ENCODE results near the gene SERHL2. TPM values are rescaled to one million over a fixed set of nuclear protein-coding genes. Genes with fewer than 3 reads are reported as not detected.
"Not testable (repeated sequence)": the region's sequence is repeated elsewhere in the genome, so short reads cannot be mapped to it uniquely, and the experiment has no call there.

Gene SERHL2
- total RNA-seq, 3 donors from 2014 or later: 0.52 to 2.5 (median 0.89) TPM

GRCh38 chr22:42596863-42597530 is 43.2 kb downstream of the SERHL2 start:
- intact Hi-C loops (cut with DNase I, micrococcal nuclease): no loop called here
- no peak for TF ChIP-seq CTCF (IDR thresholded peaks at IDR 0.05)
- Histone ChIP-seq H3K4me1 (ENCODE audit: low read depth) (no peaks in the 10 kb centered on the region), H3K9me3 (no peaks in the 10 kb centered on the region), H3K36me3 (ENCODE audit: low read depth) (peaks cover 4% of the 10 kb centered on the region), H3K4me3 (no peak overlapping the region)
- DNase-seq (no peak), ATAC-seq (no peak)

GRCh38 chr22:42601879-42602465 is 48.2 kb downstream of the SERHL2 start:
- DNase-seq (no peak), ATAC-seq (peak; percentile 48)
- intact Hi-C loops (cut with DNase I, micrococcal nuclease): no loop called here
- Histone ChIP-seq H3K36me3 (ENCODE audit: low read depth) (peaks cover 10% of the 10 kb centered on the region), H3K4me1 (ENCODE audit: low read depth) (peaks cover 10% of the 10 kb centered on the region), H3K4me3 (no peak overlapping the region), H3K9me3 (no peaks in the 10 kb centered on the region)
- TF ChIP-seq CTCF (IDR thresholded peaks at IDR 0.05): no peak

GRCh38 chr22:42602470-42602869 is 48.7 kb downstream of the SERHL2 start:
- Histone ChIP-seq H3K9me3 (no peaks in the 10 kb centered on the region), H3K4me3 (no peak overlapping the region), H3K4me1 (ENCODE audit: low read depth) (peaks cover 10% of the 10 kb centered on the region), H3K36me3 (ENCODE audit: low read depth) (peaks cover 10% of the 10 kb centered on the region)
- DNase-seq: no peak
- peak; percentile 72 for ATAC-seq
- no peak for TF ChIP-seq CTCF (IDR thresholded peaks at IDR 0.05)
- intact Hi-C loops (cut with DNase I, micrococcal nuclease): no loop called here

GRCh38 chr22:42603427-42603826 is 49.7 kb downstream of the SERHL2 start:
- H3K4me1 ChIP-seq (ENCODE audit: low read depth): peaks cover 10% of the 10 kb centered on the region
- no peak for TF ChIP-seq CTCF (IDR thresholded peaks at IDR 0.05)
- ATAC-seq: no peak
- intact Hi-C loops (cut with DNase I, micrococcal nuclease): no loop called here
- no peak for DNase-seq
- no peaks in the 10 kb centered on the region for H3K9me3 ChIP-seq
- peaks cover 10% of the 10 kb centered on the region for H3K36me3 ChIP-seq (ENCODE audit: low read depth)
- H3K4me3 ChIP-seq: no peak overlapping the region

GRCh38 chr22:42604403-42604802 is 50.6 kb downstream of the SERHL2 start:
- intact Hi-C loops (cut with DNase I, micrococcal nuclease): no loop called here
- no peak overlapping the region for H3K4me3 ChIP-seq
- peaks cover 10% of the 10 kb centered on the region for H3K36me3 ChIP-seq (ENCODE audit: low read depth)
- no peak for DNase-seq
- H3K4me1 ChIP-seq (ENCODE audit: low read depth): peaks cover 10% of the 10 kb centered on the region
- ATAC-seq: peak; percentile 21
- no peaks in the 10 kb centered on the region for H3K9me3 ChIP-seq
- TF ChIP-seq CTCF (IDR thresholded peaks at IDR 0.05): no peak

GRCh38 chr22:42607641-42608040 is 53.9 kb downstream of the SERHL2 start:
- peaks cover 22% of the 10 kb centered on the region for H3K4me1 ChIP-seq (ENCODE audit: low read depth)
- H3K36me3 ChIP-seq (ENCODE audit: low read depth); ATAC-seq; intact Hi-C loops (cut with DNase I, micrococcal nuclease); H3K4me3 ChIP-seq; DNase-seq; H3K9me3 ChIP-seq: not testable (repeated sequence)
